B cell (primary cell): ENCODE data around the gene LRCH1. TPM values are rescaled to one million over a fixed set of nuclear protein-coding genes. Genes with fewer than 3 reads are reported as not detected.

Source experiments
- ATAC-seq: fragments of 200-7000 bp; cut with Tn5 transposase; one replicate; pipeline ENCODE4 v1.10.0; 2021; ENCODE audit warnings: low read depth, mild to moderate bottlenecking, moderate number of reproducible peaks, moderate library complexity
- CTCF ChIA-PET: fragments of 350-600 bp; sonication (Branson Sonifier 250); formaldehyde crosslinking; loops from one replicate; lab custom pipeline; 2021; ENCODE audit warnings: antibody characterized with exemption, inconsistent platforms; lab: Charles Lee
- POLR2A ChIA-PET: fragments of 350-600 bp; sonication (Branson Sonifier 250); formaldehyde crosslinking; loops from one replicate; lab custom pipeline; 2021; ENCODE audit warnings: antibody characterized with exemption; lab: Charles Lee
- DNase-seq: peaks from one replicate; pipeline ENCODE4 v3.0.0; 2013
- H2AFZ ChIP-seq: 2 replicates; pipeline ENCODE4 v1.6.1; 2012; ENCODE audit warnings: mild to moderate bottlenecking, low read depth, low read length; ENCODE audit not compliant: insufficient read depth, poor library complexity, severe bottlenecking
- H3K27ac ChIP-seq, 2 donors: 1 replicate in 1 of 2; 2 replicates in 1 of 2; pipeline ENCODE4 v1.5.1; 2012 to 2013; ENCODE audit warnings: low read length in 2 of 2, mild to moderate bottlenecking in 2 of 2, moderate library complexity in 1 of 2
- H3K27me3 ChIP-seq, 4 experiments: fragments of 200-600 bp in 1 of 4; sonication (generic) in 1 of 4; replicated peaks in 1 of 4; 1 replicate in 2 of 4; 2 replicates in 2 of 4; pipeline versions ENCODE4 v1.6.1 to v1.7.0; 2013 to 2016; ENCODE audit warnings: low read length in 3 of 4, mild to moderate bottlenecking in 2 of 4, mixed read lengths in 1 of 4, moderate library complexity in 1 of 4; ENCODE audit not compliant: insufficient read depth in 4 of 4, control insufficient read depth in 3 of 4; ENCODE audit errors: control extremely low read depth in 1 of 4
- H3K36me3 ChIP-seq, 2 experiments: replicated peaks in 1 of 2; 1 replicate in 1 of 2; 2 replicates in 1 of 2; pipeline versions ENCODE4 v1.6.1 to v1.7.1; 2013; ENCODE audit warnings: low read length in 1 of 2; ENCODE audit not compliant: insufficient read depth in 2 of 2, control insufficient read depth in 1 of 2; ENCODE audit errors: control extremely low read depth in 1 of 2, extremely low read depth in 1 of 2
- H3K4me1 ChIP-seq, 2 donors: fragments of 200-600 bp in 1 of 2; sonication (generic) in 1 of 2; 1 replicate in 1 of 2; 2 replicates in 1 of 2; pipeline versions ENCODE4 v1.5.1 to v1.6.1; 2013 to 2017; ENCODE audit warnings: low read length in 2 of 2; ENCODE audit not compliant: control insufficient read depth in 2 of 2, insufficient read depth in 2 of 2
- H3K4me2 ChIP-seq: replicated peaks from 2 replicates; pipeline ENCODE3; 2012; ENCODE audit warnings: mild to moderate bottlenecking, low read depth, low read length; ENCODE audit not compliant: poor library complexity, severe bottlenecking
- H3K4me3 ChIP-seq, 5 experiments: fragments of 200-600 bp in 1 of 5; sonication (generic) in 1 of 5; 1 replicate in 3 of 5; 2 replicates in 2 of 5; pipeline versions ENCODE4 v1.5.1 to v1.7.0; 2011 to 2016; ENCODE audit warnings: low read length in 4 of 5, mild to moderate bottlenecking in 4 of 5, low read depth in 2 of 5, control low read depth in 1 of 5, moderate library complexity in 1 of 5; ENCODE audit not compliant: insufficient read depth in 1 of 5; ENCODE audit errors: control extremely low read depth in 1 of 5, extremely low read depth in 1 of 5
- H3K79me2 ChIP-seq: fragments of 200-600 bp; sonication (generic); one replicate; pipeline ENCODE4 v1.6.0; 2016; ENCODE audit warnings: low read length; ENCODE audit not compliant: control insufficient read depth, insufficient read depth
- H3K9ac ChIP-seq: fragments of 200-600 bp; sonication (generic); 2 replicates; pipeline ENCODE4 v1.6.1; 2017; ENCODE audit warnings: mild to moderate bottlenecking, low read length, moderate library complexity
- H3K9me3 ChIP-seq, 3 donors: one replicate each; pipeline versions ENCODE4 v1.6.1 to v1.7.1; 2013; ENCODE audit warnings: low read length in 2 of 3; ENCODE audit not compliant: control insufficient read depth in 2 of 3, insufficient read depth in 1 of 3; ENCODE audit errors: control extremely low read depth in 1 of 3
- H4K20me1 ChIP-seq: 2 replicates; pipeline ENCODE4 v1.6.0; 2012; ENCODE audit warnings: mild to moderate bottlenecking, low read length; ENCODE audit not compliant: insufficient read depth, control insufficient read depth, poor library complexity, severe bottlenecking
- H3K27ac Mint-ChIP-seq: one replicate; pipeline ENCODE4 v1.8.0; 2021; ENCODE audit warnings: mixed read lengths
- H3K27me3 Mint-ChIP-seq: one replicate; pipeline ENCODE4 v1.8.0; 2021; ENCODE audit warnings: mixed read lengths
- H3K4me1 Mint-ChIP-seq: one replicate; pipeline ENCODE4 v1.8.0; 2021; ENCODE audit warnings: mixed read lengths
- H3K4me3 Mint-ChIP-seq: one replicate; pipeline ENCODE4 v1.8.0; 2021; ENCODE audit warnings: mixed read lengths
- H3K9me3 Mint-ChIP-seq: one replicate; pipeline ENCODE4 v1.8.0; 2022; ENCODE audit warnings: mixed read lengths; ENCODE audit not compliant: insufficient read depth
- CTCF ChIP-seq: fragments of 200-600 bp; IDR thresholded peaks from one replicate; pipeline ENCODE4 v1.8.0; 2022; ENCODE audit warnings: antibody characterized with exemption, mild to moderate bottlenecking
- EZH2 ChIP-seq: IDR thresholded peaks from 2 replicates; pipeline ENCODE4 v1.6.1; 2012; ENCODE audit warnings: borderline replicate concordance, low read depth, mild to moderate bottlenecking, moderate library complexity, low read length; ENCODE audit not compliant: insufficient read depth, poor library complexity, severe bottlenecking
- WGBS: methylation state at CpG from one replicate; pipeline ENCODE4 v1.1.5; 2013; ENCODE audit warnings: missing lambda C conversion rate; ENCODE audit not compliant: insufficient coverage; 5-methylcytosine and 5-hydroxymethylcytosine counted together
- intact Hi-C: fragments of 100-400 bp; cut with micrococcal nuclease; formaldehyde crosslinking; loops from one replicate; pipeline ENCODE4 v1.10.0; 2022
- polyA plus RNA-seq: library from polyadenylated mRNA; depleted of rRNA; stranded (reverse); fragments of >200 nt; gene quantifications from 2 replicates; pipeline ENCODE4 v1.2.3, GENCODE V29; 2012
- total RNA-seq, 2 donors: library from RNA; stranded (reverse); fragments of 120-200 nt in 1 of 2; gene quantifications; 1 replicate in 1 of 2; 2 replicates in 1 of 2; pipeline versions ENCODE4 v1.2.3 to v1.2.4, GENCODE V29; 2013 to 2022

Gene LRCH1
- total and polyA plus RNA-seq, 2 donors (not counting 1 experiment from before 2014, with no cell fraction given), result 13.0 to 50.3 TPM

GRCh38 chr13:46778890-46779289 lies 225.9 kb downstream of the LRCH1 start:
- Histone ChIP-seq H3K4me2 (no peak overlapping the region), H2AFZ (no peak overlapping the region), H3K27ac (no peak overlapping the region), H4K20me1 (no peaks in the 10 kb centered on the region), H3K36me3 (peaks cover 3 to 76% of the 10 kb centered on the region in 2 experiments), H3K9ac (no peak overlapping the region), H3K4me3 (no peak overlapping the region), H3K4me1 (no peaks in the 10 kb centered on the region), H3K79me2 (no peaks in the 10 kb centered on the region), H3K9me3 (no peaks in the 10 kb centered on the region), H3K27me3 (no peaks in the 10 kb centered on the region)
- intact Hi-C loops, result no loop called here
- CTCF ChIA-PET, result no interaction called here
- Mint-ChIP-seq H3K27me3 (no peaks in the 10 kb centered on the region), H3K4me1 (no peaks in the 10 kb centered on the region), H3K4me3 (no peak overlapping the region), H3K27ac (no peak overlapping the region), H3K9me3 (no peaks in the 10 kb centered on the region)
- POLR2A ChIA-PET, result no interaction called here
- TF ChIP-seq CTCF, result no peak
- no peak for TF ChIP-seq EZH2
- DNase-seq, result no peak
- WGBS, result no CpG with 5 or more reads among the region's 2 CpGs
- no peak for ATAC-seq

- no peaks in the 10 kb centered on the region for H3K27me3 ChIP-seq
- H3K4me3 Mint-ChIP-seq, result no peak overlapping the region
- no peaks in the 10 kb centered on the region for H3K9me3 ChIP-seq
- no CpG with 5 or more reads among the region's 1 CpG for WGBS
- TF ChIP-seq EZH2 (no peak), CTCF (no peak)
- H3K27me3 Mint-ChIP-seq, result no peaks in the 10 kb centered on the region
- H3K9me3 Mint-ChIP-seq, result no peaks in the 10 kb centered on the region
- ChIA-PET POLR2A (no interaction called here), CTCF (no interaction called here)
- H3K79me2 ChIP-seq, result no peaks in the 10 kb centered on the region
- H3K4me1 Mint-ChIP-seq, result no peaks in the 10 kb centered on the region
- H3K4me3 ChIP-seq, result no peak overlapping the region
- no peak overlapping the region for H3K9ac ChIP-seq
- no peak overlapping the region for H3K27ac ChIP-seq
- no peak overlapping the region for H3K27ac Mint-ChIP-seq
- H3K4me1 ChIP-seq, result no peaks in the 10 kb centered on the region
- peaks cover 1 to 71% of the 10 kb centered on the region in 2 experiments for H3K36me3 ChIP-seq
- H2AFZ ChIP-seq, result no peak overlapping the region
- no peaks in the 10 kb centered on the region for H4K20me1 ChIP-seq
- intact Hi-C loops, result no loop called here
- H3K4me2 ChIP-seq, result no peak overlapping the region
- no peak for ATAC-seq
- no peak for DNase-seq
Measured at GRCh38 chr13:46782066-46782465, 229.1 kb downstream of the LRCH1 start.
